ENCODE measurements around the gene ACACB. TPM values are rescaled to one million over a fixed set of nuclear protein-coding genes. Genes with fewer than 3 reads are reported as not detected.
A peak's percentile ranks its signal among the peaks of the same experiment; 100 is the strongest.

Gene ACACB
- total RNA-seq, 4 donors from 2014 or later: 56.0 to 179 (median 152) TPM

DNA sequence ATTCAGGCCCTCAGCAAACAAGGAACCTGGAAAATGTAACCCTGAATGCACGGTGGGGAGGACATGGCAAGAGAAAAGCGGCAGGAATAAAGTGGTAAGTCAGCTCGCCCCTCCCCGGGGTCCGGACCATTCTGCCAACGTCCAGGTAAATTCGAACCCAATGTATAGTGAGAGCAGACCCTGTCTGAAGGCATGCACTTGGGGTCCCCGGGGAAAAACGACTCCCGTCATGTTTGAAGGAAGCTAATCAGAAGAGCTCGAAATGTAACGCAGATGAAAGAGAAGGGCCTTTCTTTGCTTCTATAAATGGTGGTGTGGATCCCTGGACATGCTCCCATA is 193 bp downstream of the ACACB start:
- H3K27ac ChIP-seq: peak overlapping the region in 3 of 4 donors; percentile 75 to 92 (median 90)
- peak overlapping the region in 2 of 4 donors; percentile 18 to 27 for H3K4me3 ChIP-seq
- H3K36me3 ChIP-seq: peaks cover 0 to 3% (median 0%) of the 10 kb centered on the region in 3 donors
- peaks cover 0 to 48% (median 2%) of the 10 kb centered on the region in 4 donors for H3K4me1 ChIP-seq
- DNase-seq: peak in 1 of 3 donors; percentile 37
- H3K9me3 ChIP-seq: no peaks in the 10 kb centered on the region
- TF ChIP-seq, protein P1, sequence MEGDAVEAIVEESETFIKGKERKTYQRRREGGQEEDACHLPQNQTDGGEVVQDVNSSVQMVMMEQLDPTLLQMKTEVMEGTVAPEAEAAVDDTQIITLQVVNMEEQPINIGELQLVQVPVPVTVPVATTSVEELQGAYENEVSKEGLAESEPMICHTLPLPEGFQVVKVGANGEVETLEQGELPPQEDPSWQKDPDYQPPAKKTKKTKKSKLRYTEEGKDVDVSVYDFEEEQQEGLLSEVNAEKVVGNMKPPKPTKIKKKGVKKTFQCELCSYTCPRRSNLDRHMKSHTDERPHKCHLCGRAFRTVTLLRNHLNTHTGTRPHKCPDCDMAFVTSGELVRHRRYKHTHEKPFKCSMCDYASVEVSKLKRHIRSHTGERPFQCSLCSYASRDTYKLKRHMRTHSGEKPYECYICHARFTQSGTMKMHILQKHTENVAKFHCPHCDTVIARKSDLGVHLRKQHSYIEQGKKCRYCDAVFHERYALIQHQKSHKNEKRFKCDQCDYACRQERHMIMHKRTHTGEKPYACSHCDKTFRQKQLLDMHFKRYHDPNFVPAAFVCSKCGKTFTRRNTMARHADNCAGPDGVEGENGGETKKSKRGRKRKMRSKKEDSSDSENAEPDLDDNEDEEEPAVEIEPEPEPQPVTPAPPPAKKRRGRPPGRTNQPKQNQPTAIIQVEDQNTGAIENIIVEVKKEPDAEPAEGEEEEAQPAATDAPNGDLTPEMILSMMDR (IDR thresholded peaks at IDR 0.05): no peak
- TF ChIP-seq POLR2A (IDR thresholded peaks at IDR 0.05): no peak
- no peaks in the 10 kb centered on the region for H3K27me3 ChIP-seq

DNA sequence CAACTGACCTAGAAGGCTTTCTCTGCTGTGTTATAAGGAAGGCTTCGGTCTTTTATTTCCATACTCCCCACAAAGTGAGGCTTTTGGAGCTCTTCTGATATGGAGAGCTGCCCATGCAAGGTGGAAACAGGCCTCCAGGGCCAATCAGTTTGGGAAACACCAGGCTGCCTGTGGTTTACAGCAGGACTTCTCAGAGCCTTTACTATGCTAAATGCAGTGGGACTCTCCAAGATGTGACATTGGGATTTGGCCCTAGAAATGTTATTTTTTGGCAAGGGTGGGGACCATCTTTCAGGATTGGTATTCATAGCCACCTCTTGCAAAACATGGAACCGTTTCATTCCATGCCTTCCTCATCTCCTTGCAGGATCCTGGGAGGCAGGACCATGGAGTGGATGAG is 3.7 kb downstream of the ACACB start:
- peak in 1 of 3 donors; percentile 14 for DNase-seq

GRCh38 chr12:109120557-109120956 is 4.2 kb downstream of the ACACB start:
- DNase-seq: peak in 1 of 3 donors; percentile 0
- no peak overlapping the region for H3K27ac ChIP-seq

More for the DNA sequence above, 3.7 kb downstream of the ACACB start:
- Histone ChIP-seq H3K4me3 (no peak overlapping the region), H3K9me3 (no peaks in the 10 kb centered on the region), H3K36me3 (peaks cover 0 to 3% (median 0%) of the 10 kb centered on the region in 3 donors), H3K27ac (no peak overlapping the region), H3K4me1 (peaks cover 0 to 19% (median under 1%) of the 10 kb centered on the region in 4 donors), H3K27me3 (no peaks in the 10 kb centered on the region)
- no peak for TF ChIP-seq POLR2A (IDR thresholded peaks at IDR 0.05)
- TF ChIP-seq, protein P1 (IDR thresholded peaks at IDR 0.05): no peak

GRCh38 chr12:109121346-109121880 is 5.0 kb downstream of the ACACB start:
- Histone ChIP-seq H3K36me3 (peaks cover 0 to 3% (median 0%) of the 10 kb centered on the region in 3 donors), H3K27ac (no peak overlapping the region), H3K4me1 (peaks cover 0 to 14% (median 0%) of the 10 kb centered on the region in 4 donors), H3K4me3 (no peak overlapping the region), H3K27me3 (no peaks in the 10 kb centered on the region), H3K9me3 (no peaks in the 10 kb centered on the region)
- TF ChIP-seq, protein P1 (IDR thresholded peaks at IDR 0.05): no peak
- no peak for TF ChIP-seq POLR2A (IDR thresholded peaks at IDR 0.05)
- peak in 1 of 3 donors; percentile 42 for DNase-seq

More at GRCh38 chr12:109120557-109120956, 4.2 kb downstream of the ACACB start:
- no peak for TF ChIP-seq POLR2A (IDR thresholded peaks at IDR 0.05)
- TF ChIP-seq, protein P1 (IDR thresholded peaks at IDR 0.05): no peak
- peaks cover 0 to 3% (median 0%) of the 10 kb centered on the region in 3 donors for H3K36me3 ChIP-seq
- H3K4me3 ChIP-seq: no peak overlapping the region
- H3K27me3 ChIP-seq: no peaks in the 10 kb centered on the region
- peaks cover 0 to 14% (median 0%) of the 10 kb centered on the region in 4 donors for H3K4me1 ChIP-seq
- no peaks in the 10 kb centered on the region for H3K9me3 ChIP-seq

- peaks cover 0 to 7% (median 0%) of the 10 kb centered on the region in 3 donors for H3K36me3 ChIP-seq
- no peaks in the 10 kb centered on the region for H3K27me3 ChIP-seq
- peak overlapping the region in 1 of 4 donors; percentile 4 for H3K27ac ChIP-seq
- H3K4me1 ChIP-seq: no peaks in the 10 kb centered on the region
- peak in 1 of 3 donors; percentile 40 for DNase-seq
- no peak overlapping the region for H3K4me3 ChIP-seq
- TF ChIP-seq POLR2A (IDR thresholded peaks at IDR 0.05): no peak
- TF ChIP-seq, protein P1 (IDR thresholded peaks at IDR 0.05): no peak
- no peaks in the 10 kb centered on the region for H3K9me3 ChIP-seq
Measured at GRCh38 chr12:109124878-109125648, 8.7 kb downstream of the ACACB start.

Data from Peyer's patch (tissue), 4 donors.